Activated naive CD4-positive, alpha-beta T cell treated with anti-CD3 and anti-CD28 coated beads, Interleukin-2, amount 50 U/mL, for 16 hours (primary cell): Measurements from ENCODE around the gene ZNF593.

Experiments
- DNase-seq: peaks from one replicate; pipeline ENCODE4 v3.0.0-alpha.2; 2020

ZNF593 gene

DNA sequence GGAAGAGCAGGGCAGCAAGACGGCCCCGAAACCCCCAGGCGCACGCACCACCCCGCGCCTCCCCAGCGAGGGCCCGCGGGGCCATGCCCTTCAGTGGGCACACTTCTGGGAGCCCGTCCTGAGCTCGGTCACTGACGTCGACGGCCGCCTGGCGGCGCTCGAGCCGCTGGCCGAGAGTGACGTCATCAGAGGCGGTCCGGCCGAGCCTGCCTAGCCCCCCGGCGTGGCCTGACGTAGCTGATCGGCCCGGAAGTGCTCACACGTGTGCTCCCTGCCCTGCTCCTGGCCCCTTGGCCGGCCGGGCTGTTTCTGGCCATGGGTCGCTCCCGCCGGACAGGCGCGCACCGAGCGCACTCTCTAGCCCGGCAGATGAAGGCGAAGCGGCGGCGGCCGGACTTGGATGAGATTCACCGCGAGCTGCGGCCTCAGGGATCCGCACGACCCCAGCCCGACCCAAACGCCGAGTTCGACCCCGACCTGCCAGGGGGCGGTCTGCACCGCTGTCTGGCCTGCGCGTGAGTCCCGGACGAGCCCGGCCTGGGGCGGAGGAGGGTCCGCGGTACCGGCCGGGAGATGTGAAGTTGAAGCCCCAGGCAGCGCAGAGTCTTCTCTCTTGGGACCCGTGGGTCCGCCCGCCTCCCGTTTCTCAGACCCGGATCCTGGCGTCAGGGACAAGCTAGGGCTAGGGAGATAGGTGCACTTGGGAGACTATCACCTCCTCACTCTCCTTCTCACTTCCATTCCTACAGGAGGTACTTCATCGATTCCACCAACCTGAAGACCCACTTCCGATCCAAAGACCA is at the start of gene ZNF593:
ZNF593 (plus strand) TSS at position 240 of the 803 bp plus-strand sequence; CDS start at position 316, 76 bp downstream.
- DNase-seq = peak; percentile 86

DNA sequence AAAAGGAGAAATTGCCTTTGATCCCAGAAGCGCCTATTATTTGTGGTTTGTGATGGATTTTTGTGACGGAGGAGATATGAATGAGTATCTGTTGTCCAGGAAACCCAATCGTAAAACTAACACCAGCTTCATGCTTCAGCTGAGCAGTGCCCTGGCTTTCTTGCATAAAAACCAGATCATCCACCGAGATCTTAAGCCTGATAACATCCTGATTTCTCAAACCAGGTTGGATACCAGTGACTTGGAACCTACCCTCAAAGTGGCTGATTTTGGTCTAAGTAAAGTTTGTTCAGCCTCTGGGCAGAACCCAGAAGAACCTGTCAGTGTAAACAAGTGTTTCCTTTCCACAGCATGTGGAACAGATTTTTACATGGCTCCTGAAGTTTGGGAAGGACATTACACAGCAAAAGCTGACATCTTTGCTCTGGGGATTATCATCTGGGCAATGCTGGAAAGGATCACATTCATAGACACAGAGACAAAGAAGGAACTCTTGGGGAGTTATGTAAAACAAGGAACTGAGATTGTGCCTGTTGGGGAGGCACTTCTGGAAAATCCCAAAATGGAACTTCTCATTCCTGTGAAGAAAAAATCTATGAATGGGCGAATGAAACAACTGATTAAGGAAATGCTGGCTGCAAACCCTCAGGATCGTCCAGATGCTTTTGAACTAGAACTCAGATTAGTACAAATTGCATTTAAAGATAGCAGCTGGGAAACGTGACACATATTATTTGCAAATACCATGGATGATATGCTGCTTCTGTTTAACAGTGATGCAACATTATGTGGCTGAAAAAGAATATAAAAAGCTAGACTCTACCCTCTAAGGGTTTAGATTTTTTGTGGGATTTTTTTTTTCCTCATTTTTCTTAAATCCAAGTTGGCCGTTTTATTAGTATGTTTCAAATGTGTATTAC is 47.6 kb upstream of the ZNF593 start:
- DNase-seq = no peak

GRCh38 chr1:26122988-26123973 is 46.4 kb upstream of the ZNF593 start:
- no peak for DNase-seq

DNA sequence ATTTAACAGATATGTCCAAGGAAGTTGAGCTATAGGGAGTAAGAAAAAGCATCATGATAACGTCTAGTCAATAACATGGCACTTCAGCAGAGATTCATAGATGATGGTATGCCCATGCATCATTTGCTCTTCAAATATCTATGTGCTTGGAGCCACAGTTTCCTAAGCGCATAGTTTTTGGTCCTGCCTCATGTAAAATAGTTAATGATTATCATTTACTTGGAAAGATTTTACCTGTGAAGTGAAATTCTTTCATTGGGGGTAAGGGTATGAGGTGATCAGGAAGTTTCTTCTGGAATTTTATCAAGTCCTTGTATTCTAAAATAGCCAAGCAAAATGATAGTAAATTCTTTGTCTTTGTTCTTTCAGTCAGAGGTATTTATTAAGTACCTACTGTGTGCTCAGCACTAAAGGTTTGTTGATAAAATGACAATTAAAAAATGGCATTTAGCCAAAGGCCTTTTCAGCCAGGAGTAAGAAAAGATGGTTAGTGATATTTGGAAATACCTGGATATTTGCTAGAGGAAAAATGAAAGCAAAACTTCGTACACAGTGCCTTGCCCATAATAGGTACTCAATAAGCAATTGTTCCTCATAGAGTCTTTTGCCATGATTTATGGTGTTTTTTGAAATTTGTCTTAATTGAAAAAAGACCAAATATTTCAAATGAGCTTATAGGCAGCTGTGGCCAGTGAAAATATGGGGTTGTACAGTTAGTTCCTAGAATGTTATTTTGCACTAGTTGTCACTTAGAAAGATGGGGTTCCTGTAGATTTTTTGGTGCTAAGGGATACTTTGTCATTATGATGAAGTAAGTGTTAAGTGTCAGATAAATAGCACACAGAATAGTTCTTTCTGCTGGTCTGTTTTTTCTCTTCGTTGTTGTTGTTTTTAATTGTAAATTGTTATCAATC is 45.0 kb upstream of the ZNF593 start:
- no peak for DNase-seq

DNA sequence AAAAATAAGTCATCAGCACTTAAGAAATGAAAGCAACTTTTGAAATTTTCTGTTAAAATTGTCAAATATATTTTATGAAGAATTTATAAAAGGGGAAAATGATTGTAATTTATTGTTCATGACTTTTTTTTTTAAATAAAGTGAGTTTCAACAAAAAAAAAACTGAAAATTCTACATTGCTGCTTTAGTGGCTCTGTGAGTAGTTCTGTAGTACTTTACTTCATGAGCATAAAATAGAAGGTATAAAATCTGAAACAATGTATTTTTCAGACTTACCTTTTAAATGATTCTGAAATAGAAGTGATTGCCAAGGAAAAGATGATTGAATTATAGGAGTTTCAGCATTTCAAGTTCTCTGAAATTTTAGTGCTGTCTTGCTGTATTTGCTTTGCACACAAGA is 44.3 kb upstream of the ZNF593 start:
- no peak for DNase-seq

GRCh38 chr1:26125946-26126320 is 43.8 kb upstream of the ZNF593 start:
- DNase-seq = no peak

DNA sequence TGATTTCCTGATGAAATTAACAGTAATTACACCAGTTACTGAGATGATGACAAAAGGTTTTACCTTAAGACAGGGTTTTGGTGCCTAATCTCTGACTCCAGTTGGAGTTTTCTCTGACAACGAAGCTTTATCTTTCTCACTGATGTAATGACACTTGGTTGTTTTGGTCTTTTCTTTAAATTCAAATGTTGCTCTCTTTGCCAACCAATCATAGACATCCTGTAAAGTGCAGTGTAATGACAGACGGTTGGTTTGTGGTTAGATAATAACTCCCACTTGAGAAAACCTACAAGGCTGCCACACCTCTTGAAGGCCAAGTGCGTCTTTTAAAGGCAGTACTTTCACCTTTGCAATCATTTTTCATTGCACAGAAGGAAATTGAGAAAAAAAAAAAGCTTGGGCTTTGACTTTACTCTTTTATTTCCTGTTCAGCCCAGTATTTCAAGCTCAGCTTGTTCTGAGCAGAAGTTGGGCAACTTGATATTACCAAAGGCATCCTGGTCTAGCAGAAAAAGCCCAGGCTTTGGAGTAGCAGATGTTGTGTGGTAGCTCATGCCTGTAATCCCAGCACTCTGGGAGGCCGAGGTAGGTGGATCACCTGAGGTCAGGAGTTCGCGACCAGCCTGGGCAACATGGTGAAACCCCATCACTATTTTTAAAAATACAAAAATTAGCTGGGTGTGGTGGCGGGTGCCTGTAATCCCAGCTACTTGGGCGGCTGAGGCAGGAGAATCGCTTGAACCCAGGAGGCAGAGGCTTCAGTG is 43.2 kb upstream of the ZNF593 start:
- DNase-seq = peak; percentile 30

DNA sequence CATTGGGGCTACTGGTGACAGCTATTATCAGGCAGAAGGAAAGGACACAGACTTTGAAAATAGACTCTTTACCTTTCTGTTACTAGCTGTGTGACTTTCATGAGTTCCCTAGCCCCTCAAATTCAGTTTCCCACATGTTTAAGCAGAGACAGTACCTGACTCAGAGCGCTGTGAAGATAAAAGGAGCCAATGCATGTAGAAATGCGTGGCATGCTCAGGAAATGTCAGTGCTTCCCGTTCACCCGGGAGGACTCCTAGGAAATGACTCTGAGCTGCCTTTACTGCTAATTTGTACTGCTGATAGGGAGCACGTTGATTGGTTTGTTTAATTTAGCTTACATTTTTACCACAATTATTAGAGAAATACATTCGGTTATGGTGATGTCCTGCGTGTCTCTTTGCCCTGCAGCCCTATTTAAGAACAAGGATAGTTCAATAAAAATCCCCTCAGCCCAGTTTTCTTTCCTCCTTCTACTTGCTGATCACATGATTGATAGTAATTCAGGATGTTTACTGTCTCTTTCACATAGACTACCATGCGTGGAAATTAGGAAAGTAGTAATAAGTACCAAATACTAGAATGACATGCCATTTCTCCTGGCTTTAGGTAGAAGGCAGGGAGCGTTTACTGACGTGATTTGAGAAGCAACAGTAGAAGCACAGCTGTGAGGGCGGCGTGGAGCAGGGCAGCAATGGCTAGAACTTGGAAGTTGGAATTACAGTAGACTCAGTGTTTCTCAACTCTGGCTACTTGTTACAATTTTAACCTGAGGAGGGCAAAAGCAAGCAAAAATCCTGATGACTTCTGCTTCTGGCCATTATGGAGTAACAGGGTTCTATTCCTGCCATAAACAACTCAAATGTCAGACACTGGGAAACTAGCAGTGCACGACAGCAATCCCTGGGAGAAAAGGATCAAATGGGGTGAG is 42.2 kb upstream of the ZNF593 start:
- no peak for DNase-seq

- no peak for DNase-seq
Measured at GRCh38 chr1:26129778-26130177, 39.9 kb upstream of the ZNF593 start.

DNA sequence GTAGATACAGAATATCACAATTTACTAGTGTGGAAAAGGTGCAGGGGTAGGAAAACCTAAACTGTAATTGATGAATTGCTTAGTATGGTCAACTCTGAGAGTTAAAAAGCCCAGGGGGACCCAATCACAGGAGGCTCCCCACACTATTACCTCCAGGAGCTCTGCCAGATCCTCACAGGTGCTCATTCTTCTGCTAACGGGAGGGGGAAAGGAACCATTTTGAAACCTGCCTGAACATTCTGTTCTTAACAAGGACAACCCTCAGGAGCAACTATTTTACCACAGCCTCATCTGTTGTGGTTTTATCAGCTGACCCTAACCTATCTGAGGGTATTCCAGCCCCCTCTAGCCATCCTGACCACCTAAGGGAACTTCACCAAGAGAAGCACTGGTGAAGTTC is 39.0 kb upstream of the ZNF593 start:
- no peak for DNase-seq

- DNase-seq = no peak
Measured at GRCh38 chr1:26132128-26132833, 37.4 kb upstream of the ZNF593 start.

DNA sequence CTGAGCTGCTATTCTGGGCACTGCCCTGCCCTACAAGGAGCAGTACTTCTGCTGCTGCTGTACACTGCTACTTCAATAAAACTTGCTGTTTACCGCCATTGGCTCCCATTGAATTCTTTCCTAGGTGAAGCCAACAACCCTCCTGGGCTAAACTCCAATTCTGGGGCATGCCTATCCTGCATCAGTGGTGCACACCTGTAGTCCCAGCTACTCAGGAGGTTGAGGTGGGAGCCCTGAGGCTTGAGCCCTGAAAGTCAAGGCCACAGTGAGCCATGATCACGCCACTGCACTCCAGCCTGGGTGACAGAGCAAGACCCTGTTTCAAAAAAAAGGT is 36.9 kb upstream of the ZNF593 start:
- no peak for DNase-seq

- DNase-seq = no peak
Measured at GRCh38 chr1:26134466-26134865, 35.2 kb upstream of the ZNF593 start.

GRCh38 chr1:26138974-26139558 is 30.6 kb upstream of the ZNF593 start:
- no peak for DNase-seq

- DNase-seq = no peak
Measured at GRCh38 chr1:26142159-26142558, 27.5 kb upstream of the ZNF593 start.

DNA sequence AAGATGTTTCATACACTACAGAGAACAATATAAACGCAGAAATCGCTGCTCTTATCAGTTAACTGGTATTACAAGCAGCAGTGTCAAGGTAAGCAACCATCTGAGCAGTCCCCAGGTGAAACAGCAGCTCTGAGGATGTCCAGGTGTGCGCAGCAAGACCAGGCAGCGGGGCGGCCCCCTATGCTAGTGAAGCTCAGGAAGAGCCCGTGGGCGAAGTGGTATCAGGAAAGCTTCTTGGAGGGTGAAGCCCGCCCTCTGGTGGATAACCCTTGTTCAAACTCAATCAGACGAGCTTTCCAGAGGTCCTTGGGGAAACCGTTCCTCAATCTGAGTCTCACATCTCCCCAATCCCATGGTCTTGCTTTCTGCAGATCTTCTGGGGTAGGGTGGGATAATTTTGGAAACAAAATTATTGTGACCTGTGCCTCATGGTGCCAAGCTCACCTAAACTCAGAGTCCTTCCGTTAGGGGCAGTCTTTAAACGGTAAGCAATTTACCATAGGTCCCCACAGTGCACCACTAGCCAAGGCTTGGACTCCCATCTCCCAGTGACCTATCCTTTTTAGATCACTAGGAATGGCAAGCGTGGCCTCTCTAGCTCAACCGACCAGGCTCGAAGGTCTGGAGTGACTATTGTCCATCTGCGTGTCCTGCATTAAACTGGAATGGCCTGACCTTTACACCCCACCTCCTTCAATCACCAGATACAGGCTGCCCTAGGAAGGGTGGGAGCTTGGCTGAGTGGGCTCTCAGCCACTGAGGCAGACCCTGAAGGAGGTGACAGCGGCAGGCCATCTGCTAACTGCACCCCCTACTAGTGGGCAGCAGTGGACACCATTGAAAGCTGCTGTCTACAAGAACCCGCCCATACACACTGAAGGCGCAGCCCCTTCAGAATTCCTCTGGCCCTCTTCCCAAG is 24.4 kb upstream of the ZNF593 start:
- DNase-seq = peak; percentile 67

- no peak for DNase-seq
Measured at GRCh38 chr1:26145960-26146294, 23.8 kb upstream of the ZNF593 start.

DNA sequence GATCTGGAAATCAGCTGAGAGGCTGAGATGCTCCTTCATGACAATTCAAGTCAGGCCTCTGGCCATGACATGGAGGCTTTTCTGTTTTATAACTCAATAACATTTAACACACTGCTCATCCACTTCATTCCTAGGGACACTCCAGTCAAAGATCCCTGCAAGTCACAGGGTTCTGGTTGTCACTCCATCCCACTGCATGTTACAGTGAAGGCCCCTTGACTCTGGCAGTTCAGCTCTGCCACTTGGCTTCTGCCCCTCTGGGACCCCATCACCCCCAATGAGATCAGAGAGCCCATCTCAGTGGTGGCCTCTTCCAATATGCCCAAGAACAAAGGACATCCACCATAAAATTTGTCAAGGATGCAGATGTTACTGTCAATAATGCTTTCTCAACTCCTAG is 20.8 kb upstream of the ZNF593 start:
- DNase-seq = no peak
